ENCODE results near the gene CATSPERD.

DNA sequence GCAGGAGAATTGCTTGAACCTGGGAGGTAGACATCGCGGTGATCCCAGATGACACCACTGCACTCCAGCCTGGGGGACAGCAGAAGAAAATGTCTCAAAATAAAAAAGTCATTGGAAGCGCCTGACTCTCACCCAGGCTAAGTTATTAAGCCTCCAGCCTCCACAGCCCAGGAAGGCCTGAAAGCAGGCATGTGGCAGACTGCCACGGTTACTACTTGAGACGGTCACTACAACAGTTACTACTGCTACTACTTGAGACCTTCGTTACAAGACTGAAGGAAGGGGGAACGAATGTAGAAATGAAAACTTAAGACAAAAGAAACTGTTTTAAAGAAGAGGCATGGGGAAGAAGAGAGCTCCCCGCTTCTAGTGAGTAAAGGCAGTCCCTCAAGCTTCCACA lies 54.5 kb downstream of the CATSPERD start:
- TF ChIP-seq, protein P1, sequence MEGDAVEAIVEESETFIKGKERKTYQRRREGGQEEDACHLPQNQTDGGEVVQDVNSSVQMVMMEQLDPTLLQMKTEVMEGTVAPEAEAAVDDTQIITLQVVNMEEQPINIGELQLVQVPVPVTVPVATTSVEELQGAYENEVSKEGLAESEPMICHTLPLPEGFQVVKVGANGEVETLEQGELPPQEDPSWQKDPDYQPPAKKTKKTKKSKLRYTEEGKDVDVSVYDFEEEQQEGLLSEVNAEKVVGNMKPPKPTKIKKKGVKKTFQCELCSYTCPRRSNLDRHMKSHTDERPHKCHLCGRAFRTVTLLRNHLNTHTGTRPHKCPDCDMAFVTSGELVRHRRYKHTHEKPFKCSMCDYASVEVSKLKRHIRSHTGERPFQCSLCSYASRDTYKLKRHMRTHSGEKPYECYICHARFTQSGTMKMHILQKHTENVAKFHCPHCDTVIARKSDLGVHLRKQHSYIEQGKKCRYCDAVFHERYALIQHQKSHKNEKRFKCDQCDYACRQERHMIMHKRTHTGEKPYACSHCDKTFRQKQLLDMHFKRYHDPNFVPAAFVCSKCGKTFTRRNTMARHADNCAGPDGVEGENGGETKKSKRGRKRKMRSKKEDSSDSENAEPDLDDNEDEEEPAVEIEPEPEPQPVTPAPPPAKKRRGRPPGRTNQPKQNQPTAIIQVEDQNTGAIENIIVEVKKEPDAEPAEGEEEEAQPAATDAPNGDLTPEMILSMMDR (IDR thresholded peaks at IDR 0.05 in 4 of 5, conservative IDR thresholded peaks at IDR 0.05 in 1 of 5), result no peak
- no peak for TF ChIP-seq POLR2A (IDR thresholded peaks at IDR 0.05)
